ENCODE data around the gene S1PR4. TPM values are rescaled to one million over a fixed set of nuclear protein-coding genes. Genes with fewer than 3 reads are reported as not detected.

Gene S1PR4
- total RNA-seq, 1 experiment from 2014 or later, result 0.28 TPM

DNA sequence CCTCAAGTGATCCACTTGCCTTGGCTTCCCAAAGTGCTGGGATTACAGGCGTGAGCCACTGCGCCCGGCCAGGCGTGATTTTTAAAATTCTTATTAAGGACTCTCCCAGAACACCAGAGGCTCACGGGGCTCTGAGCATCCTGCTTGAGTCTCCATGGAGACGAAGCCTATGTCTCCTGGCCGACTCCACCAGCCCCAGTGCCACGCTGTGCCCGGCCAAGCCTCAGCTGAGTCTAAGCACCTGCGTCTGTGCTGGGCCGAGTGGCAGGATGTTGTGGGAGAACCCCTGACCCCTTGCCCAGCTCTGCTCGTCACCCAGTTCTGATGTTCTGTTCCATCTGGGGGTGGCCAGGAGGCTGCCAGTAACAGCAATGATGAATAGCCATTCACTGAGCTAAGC is 42.0 kb downstream of the S1PR4 start:
- DNase-seq (ENCODE audit: low spot score) (no peak), ATAC-seq (no peak)
- no peak overlapping the region for H3K4me3 Mint-ChIP-seq
- H3K27me3 Mint-ChIP-seq (ENCODE audit: low read depth), result peaks cover 11% of the 10 kb centered on the region; the same call in 1 of the 2 replicates
- POLR2A ChIA-PET, result no interaction called here
- no peak overlapping the region for H3K27ac Mint-ChIP-seq
- peaks cover 3% of the 10 kb centered on the region; the same call in 1 of the 2 replicates for H3K36me3 Mint-ChIP-seq
- CTCF ChIA-PET, result interaction anchor here (0.6 kb wide), 1 partner anchor 930 kb away, joined by 5 read pairs; no protein-coding TSS in a partner anchor
- H3K4me1 Mint-ChIP-seq, result no peaks in the 10 kb centered on the region
- peaks cover 4% of the 10 kb centered on the region; the same call in 1 of the 2 replicates for H3K9me3 Mint-ChIP-seq
- TF ChIP-seq ZBTB43 (CRISPR knock-in tag; IDR thresholded peaks at IDR 0.05) (no peak), ATF1 (CRISPR knock-in tag; IDR thresholded peaks at IDR 0.05) (no peak), MXD4 (CRISPR knock-in tag; IDR thresholded peaks at IDR 0.05; ENCODE audit: borderline replicate concordance) (no peak), FOXP4 (CRISPR knock-in tag; IDR thresholded peaks at IDR 0.05) (no peak), RELA (CRISPR knock-in tag; IDR thresholded peaks at IDR 0.05; ENCODE audit: borderline replicate concordance) (no peak), ZNF532 (CRISPR knock-in tag; IDR thresholded peaks at IDR 0.05; ENCODE audit: borderline replicate concordance) (no peak), GRHL2 (CRISPR knock-in tag; IDR thresholded peaks at IDR 0.05; ENCODE audit: insufficient replicate concordance, severe bottlenecking) (no peak), ZNF423 (CRISPR knock-in tag; IDR thresholded peaks at IDR 0.05) (no peak), ATF6 (CRISPR knock-in tag; IDR thresholded peaks at IDR 0.05) (no peak), MLX (CRISPR knock-in tag; IDR thresholded peaks at IDR 0.05) (no peak), NR3C1 (CRISPR knock-in tag; conservative IDR thresholded peaks at IDR 0.05; ENCODE audit: low read depth) (no peak), TEAD4 (CRISPR knock-in tag; IDR thresholded peaks at IDR 0.05) (no peak), FOXJ3 (CRISPR knock-in tag; IDR thresholded peaks at IDR 0.05; ENCODE audit: borderline replicate concordance) (no peak)
- TF ChIP-seq, protein P1, sequence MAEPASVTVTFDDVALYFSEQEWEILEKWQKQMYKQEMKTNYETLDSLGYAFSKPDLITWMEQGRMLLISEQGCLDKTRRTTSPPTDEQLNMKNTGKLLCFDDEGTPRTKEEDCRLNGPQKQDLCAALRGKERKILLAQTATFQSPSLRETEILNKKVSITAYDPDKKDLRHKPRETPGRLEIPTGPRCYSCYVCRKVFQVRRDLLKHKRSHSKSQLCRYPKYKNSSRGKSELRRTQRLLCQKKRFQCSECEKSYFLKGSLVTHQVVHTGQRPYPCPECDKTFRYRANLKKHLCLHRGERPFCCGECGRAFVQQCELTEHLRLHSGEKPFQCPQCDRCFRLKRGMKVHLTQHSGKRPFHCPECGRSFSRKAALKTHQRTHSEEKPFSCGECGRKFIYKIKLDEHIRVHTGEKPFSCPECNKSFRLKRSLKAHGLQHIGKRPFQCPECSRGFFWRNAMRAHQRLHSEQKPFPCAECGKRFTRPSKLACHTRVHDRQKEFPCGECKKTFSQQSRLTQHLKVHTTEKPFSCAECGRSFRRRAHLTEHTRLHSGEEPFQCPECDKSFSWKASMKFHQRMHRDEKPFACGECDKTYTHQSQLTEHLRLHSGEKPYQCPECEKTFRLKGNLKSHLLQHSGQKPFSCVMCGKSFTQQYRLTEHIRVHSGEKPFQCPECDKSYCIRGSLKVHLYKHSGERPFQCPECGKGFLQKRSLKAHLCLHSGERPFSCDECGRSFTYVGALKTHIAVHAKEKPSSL (CRISPR knock-in tag; conservative IDR thresholded peaks at IDR 0.05), result no peak
- TF ChIP-seq, protein P2, sequence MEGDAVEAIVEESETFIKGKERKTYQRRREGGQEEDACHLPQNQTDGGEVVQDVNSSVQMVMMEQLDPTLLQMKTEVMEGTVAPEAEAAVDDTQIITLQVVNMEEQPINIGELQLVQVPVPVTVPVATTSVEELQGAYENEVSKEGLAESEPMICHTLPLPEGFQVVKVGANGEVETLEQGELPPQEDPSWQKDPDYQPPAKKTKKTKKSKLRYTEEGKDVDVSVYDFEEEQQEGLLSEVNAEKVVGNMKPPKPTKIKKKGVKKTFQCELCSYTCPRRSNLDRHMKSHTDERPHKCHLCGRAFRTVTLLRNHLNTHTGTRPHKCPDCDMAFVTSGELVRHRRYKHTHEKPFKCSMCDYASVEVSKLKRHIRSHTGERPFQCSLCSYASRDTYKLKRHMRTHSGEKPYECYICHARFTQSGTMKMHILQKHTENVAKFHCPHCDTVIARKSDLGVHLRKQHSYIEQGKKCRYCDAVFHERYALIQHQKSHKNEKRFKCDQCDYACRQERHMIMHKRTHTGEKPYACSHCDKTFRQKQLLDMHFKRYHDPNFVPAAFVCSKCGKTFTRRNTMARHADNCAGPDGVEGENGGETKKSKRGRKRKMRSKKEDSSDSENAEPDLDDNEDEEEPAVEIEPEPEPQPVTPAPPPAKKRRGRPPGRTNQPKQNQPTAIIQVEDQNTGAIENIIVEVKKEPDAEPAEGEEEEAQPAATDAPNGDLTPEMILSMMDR (IDR thresholded peaks at IDR 0.05), result no peak
- TF ChIP-seq, protein P3, sequence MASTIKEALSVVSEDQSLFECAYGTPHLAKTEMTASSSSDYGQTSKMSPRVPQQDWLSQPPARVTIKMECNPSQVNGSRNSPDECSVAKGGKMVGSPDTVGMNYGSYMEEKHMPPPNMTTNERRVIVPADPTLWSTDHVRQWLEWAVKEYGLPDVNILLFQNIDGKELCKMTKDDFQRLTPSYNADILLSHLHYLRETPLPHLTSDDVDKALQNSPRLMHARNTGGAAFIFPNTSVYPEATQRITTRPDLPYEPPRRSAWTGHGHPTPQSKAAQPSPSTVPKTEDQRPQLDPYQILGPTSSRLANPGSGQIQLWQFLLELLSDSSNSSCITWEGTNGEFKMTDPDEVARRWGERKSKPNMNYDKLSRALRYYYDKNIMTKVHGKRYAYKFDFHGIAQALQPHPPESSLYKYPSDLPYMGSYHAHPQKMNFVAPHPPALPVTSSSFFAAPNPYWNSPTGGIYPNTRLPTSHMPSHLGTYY (CRISPR knock-in tag; IDR thresholded peaks at IDR 0.05), result no peak
- TF ChIP-seq, protein P4, sequence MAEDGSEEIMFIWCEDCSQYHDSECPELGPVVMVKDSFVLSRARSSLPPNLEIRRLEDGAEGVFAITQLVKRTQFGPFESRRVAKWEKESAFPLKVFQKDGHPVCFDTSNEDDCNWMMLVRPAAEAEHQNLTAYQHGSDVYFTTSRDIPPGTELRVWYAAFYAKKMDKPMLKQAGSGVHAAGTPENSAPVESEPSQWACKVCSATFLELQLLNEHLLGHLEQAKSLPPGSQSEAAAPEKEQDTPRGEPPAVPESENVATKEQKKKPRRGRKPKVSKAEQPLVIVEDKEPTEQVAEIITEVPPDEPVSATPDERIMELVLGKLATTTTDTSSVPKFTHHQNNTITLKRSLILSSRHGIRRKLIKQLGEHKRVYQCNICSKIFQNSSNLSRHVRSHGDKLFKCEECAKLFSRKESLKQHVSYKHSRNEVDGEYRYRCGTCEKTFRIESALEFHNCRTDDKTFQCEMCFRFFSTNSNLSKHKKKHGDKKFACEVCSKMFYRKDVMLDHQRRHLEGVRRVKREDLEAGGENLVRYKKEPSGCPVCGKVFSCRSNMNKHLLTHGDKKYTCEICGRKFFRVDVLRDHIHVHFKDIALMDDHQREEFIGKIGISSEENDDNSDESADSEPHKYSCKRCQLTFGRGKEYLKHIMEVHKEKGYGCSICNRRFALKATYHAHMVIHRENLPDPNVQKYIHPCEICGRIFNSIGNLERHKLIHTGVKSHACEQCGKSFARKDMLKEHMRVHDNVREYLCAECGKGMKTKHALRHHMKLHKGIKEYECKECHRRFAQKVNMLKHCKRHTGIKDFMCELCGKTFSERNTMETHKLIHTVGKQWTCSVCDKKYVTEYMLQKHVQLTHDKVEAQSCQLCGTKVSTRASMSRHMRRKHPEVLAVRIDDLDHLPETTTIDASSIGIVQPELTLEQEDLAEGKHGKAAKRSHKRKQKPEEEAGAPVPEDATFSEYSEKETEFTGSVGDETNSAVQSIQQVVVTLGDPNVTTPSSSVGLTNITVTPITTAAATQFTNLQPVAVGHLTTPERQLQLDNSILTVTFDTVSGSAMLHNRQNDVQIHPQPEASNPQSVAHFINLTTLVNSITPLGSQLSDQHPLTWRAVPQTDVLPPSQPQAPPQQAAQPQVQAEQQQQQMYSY (CRISPR knock-in tag; IDR thresholded peaks at IDR 0.05), result no peak
